ENCODE measurements around the gene CCDC69.

CCDC69 gene

GRCh38 chr5:151142933-151143332 is 81.0 kb downstream of the CCDC69 start:
- no peak for DNase-seq (ENCODE audit: low read depth, low spot score)

- DNase-seq (ENCODE audit: low read depth, low spot score) = no peak
Measured at GRCh38 chr5:151141535-151141934, 82.4 kb downstream of the CCDC69 start.

GRCh38 chr5:151140686-151141459 is 83.0 kb downstream of the CCDC69 start:
- no peak for DNase-seq (ENCODE audit: low read depth, low spot score)

- no peak for DNase-seq (ENCODE audit: low read depth, low spot score)
Measured at GRCh38 chr5:151139646-151140045, 84.2 kb downstream of the CCDC69 start.

GRCh38 chr5:151139015-151139414 is 84.9 kb downstream of the CCDC69 start:
- no peak for DNase-seq (ENCODE audit: low read depth, low spot score)

GRCh38 chr5:151138114-151138513 is 85.8 kb downstream of the CCDC69 start:
- DNase-seq (ENCODE audit: low read depth, low spot score) = no peak

- no peak for DNase-seq (ENCODE audit: low read depth, low spot score)
Measured at GRCh38 chr5:151137067-151137825, 86.6 kb downstream of the CCDC69 start.

GRCh38 chr5:151134228-151134627 is 89.7 kb downstream of the CCDC69 start:
- DNase-seq (ENCODE audit: low read depth, low spot score) = no peak

GRCh38 chr5:151132963-151133362 is 90.9 kb downstream of the CCDC69 start:
- no peak for DNase-seq (ENCODE audit: low read depth, low spot score)
